ENCODE results near the gene ACSS1. TPM values are rescaled to one million over a fixed set of nuclear protein-coding genes. Genes with fewer than 3 reads are reported as not detected.

ACSS1 gene
- total RNA-seq, 1 experiment from 2014 or later = 0.61 TPM

GRCh38 chr20:25020345-25020744 is 37.6 kb downstream of the ACSS1 start:
- Histone ChIP-seq H3K18ac (ENCODE audit: insufficient read length, low read depth, low read length) (no peak overlapping the region), H3K9me3 (ENCODE audit: control insufficient read depth, low read depth, low read length) (no peaks in the 10 kb centered on the region), H3K56ac (ENCODE audit: insufficient read length, low read depth, low read length) (no peak overlapping the region), H3T11ph (ENCODE audit: low read length) (no peak overlapping the region), H2BK120ac (ENCODE audit: low read depth, low read length, poor library complexity, severe bottlenecking) (no peak overlapping the region), H3K27me3 (ENCODE audit: insufficient read depth, low read length) (no peaks in the 10 kb centered on the region), H2BK12ac (ENCODE audit: insufficient read length, low read depth, low read length) (no peak overlapping the region), H4K91ac (ENCODE audit: insufficient read length, low read depth, low read length) (no peak overlapping the region), H3K4ac (ENCODE audit: low read depth, low read length) (no peak overlapping the region), H3K4me1 (ENCODE audit: insufficient read depth, low read length) (no peaks in the 10 kb centered on the region; the same call in 1 of the 2 replicates), H2AK5ac (ENCODE audit: insufficient read length, low read length) (no peak overlapping the region), H3K9ac (ENCODE audit: extremely low read depth, insufficient read length, low read length) (no peak overlapping the region), H3K79me1 (ENCODE audit: insufficient read depth, low read depth, low read length, poor library complexity, severe bottlenecking) (no peaks in the 10 kb centered on the region), H3K4me2 (ENCODE audit: insufficient read depth, insufficient read length, low read length) (no peak overlapping the region), H3K23me2 (ENCODE audit: insufficient read length, low read depth, low read length, poor library complexity, severe bottlenecking) (no peaks in the 10 kb centered on the region), H2BK5ac (ENCODE audit: insufficient read length, low read length) (no peak overlapping the region), H2BK20ac (ENCODE audit: low read depth, low read length, poor library complexity, severe bottlenecking) (no peak overlapping the region), H2AFZ (ENCODE audit: low read length) (no peak overlapping the region), H3K27ac (ENCODE audit: insufficient read length, low read depth, low read length) (no peak overlapping the region), H4K8ac (replicated peaks; ENCODE audit: insufficient read length, low read depth, low read length) (no peak overlapping the region), H2BK15ac (ENCODE audit: low read depth, low read length) (no peak overlapping the region), H4K5ac (ENCODE audit: insufficient read length, low read depth, low read length) (no peak overlapping the region), H4K20me1 (ENCODE audit: control insufficient read depth, insufficient read depth, insufficient read length) (no peaks in the 10 kb centered on the region), H3K79me2 (ENCODE audit: insufficient read depth, low read length) (no peaks in the 10 kb centered on the region), H3K14ac (ENCODE audit: insufficient read depth, low read length) (no peak overlapping the region), H3K23ac (ENCODE audit: insufficient read length, low read depth, low read length) (no peak overlapping the region)
- TF ChIP-seq, protein P1, sequence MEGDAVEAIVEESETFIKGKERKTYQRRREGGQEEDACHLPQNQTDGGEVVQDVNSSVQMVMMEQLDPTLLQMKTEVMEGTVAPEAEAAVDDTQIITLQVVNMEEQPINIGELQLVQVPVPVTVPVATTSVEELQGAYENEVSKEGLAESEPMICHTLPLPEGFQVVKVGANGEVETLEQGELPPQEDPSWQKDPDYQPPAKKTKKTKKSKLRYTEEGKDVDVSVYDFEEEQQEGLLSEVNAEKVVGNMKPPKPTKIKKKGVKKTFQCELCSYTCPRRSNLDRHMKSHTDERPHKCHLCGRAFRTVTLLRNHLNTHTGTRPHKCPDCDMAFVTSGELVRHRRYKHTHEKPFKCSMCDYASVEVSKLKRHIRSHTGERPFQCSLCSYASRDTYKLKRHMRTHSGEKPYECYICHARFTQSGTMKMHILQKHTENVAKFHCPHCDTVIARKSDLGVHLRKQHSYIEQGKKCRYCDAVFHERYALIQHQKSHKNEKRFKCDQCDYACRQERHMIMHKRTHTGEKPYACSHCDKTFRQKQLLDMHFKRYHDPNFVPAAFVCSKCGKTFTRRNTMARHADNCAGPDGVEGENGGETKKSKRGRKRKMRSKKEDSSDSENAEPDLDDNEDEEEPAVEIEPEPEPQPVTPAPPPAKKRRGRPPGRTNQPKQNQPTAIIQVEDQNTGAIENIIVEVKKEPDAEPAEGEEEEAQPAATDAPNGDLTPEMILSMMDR (conservative IDR thresholded peaks at IDR 0.05) = no peak
- Mint-ChIP-seq H3K27ac (no peak overlapping the region), H3K4me3 (no peak overlapping the region), H3K4me1 (peaks cover 20 to 23% of the 10 kb centered on the region in 2 experiments), H3K9me3 (no peaks in the 10 kb centered on the region), H3K36me3 (ENCODE audit: insufficient read depth in 1 of 3, low read depth in 3 of 3) (no peaks in the 10 kb centered on the region), H3K27me3 (ENCODE audit: low read depth) (peaks cover 11% of the 10 kb centered on the region)
- no peak for DNase-seq
- WGBS (ENCODE audit: extremely low coverage, insufficient read length, low lambda C conversion rate) = no CpG with 5 or more reads among the region's 5 CpGs

Measured in H9 (cell line).